Measurements from ENCODE around the gene C6orf120. TPM values are rescaled to one million over a fixed set of nuclear protein-coding genes. Genes with fewer than 3 reads are reported as not detected.

The C6orf120 gene
- total and polyA plus RNA-seq, 2 of the 13 experiments (the other 11 are each of a cell fraction or from before 2014, with no cell fraction given): 21.7 to 29.9 TPM

DNA sequence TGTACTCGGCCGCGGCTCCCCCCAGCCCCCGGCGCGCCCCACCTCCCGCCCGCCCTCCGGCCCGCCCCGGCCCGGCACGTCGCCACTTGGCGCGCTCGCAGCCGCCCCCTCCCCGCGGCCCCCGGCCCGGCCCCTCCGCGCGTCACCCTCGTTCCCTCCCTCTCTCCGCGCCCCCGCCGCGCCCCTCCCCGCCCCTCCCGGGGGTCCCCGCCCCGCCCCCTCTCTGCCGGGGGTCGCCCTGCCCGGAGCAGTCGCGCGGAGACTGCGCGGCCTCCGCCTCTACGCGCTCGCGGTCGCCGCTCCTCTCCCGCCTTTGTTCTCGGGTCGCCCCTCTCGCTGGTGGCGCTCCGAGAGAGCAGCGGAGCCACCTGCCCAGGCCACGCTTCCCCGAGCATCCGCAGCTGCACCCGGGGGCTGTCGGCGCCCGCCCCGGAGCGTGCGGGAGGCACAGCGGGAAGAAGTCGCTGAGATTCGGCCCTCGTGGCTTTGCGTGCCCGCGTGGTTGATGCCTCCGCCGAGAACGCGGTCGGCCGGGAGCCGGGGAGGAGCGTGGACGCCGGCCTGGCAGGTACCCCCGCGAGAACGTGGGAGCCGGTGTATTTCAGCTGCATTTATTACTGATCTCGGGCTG lies 22.7 kb downstream of the C6orf120 start, which contains the start of gene PHF10 (continued):
- TF ChIP-seq FOXO4 (CRISPR knock-in tag; conservative IDR thresholded peaks at IDR 0.05) (peak; percentile 99), ZNF17 (CRISPR knock-in tag; IDR thresholded peaks at IDR 0.05) (no peak), CREM (IDR thresholded peaks at IDR 0.05) (no peak), CREM (CRISPR knock-in tag; IDR thresholded peaks at IDR 0.05) (peak; percentile 20; the same call in 1 of the 2 replicates), MAZ (IDR thresholded peaks at IDR 0.05; ENCODE audit: borderline replicate concordance, low read depth, low read length) (no peak), MAZ (CRISPR knock-in tag; IDR thresholded peaks at IDR 0.05; ENCODE audit: low read depth) (peak; percentile 86), ZNF761 (CRISPR knock-in tag; conservative IDR thresholded peaks at IDR 0.05) (0 out of 2 replicates have a peak, but pooled peaks have one; percentile 58), NR2F6 (IDR thresholded peaks at IDR 0.05) (no peak), NR2F6 (CRISPR knock-in tag; IDR thresholded peaks at IDR 0.05) (no peak), WIZ (CRISPR knock-in tag; IDR thresholded peaks at IDR 0.05) (peak; percentile 76), KDM6A (CRISPR knock-in tag; IDR thresholded peaks at IDR 0.05; ENCODE audit: low read depth) (no peak), PCBP1 (IDR thresholded peaks at IDR 0.05; ENCODE audit: borderline replicate concordance, low read depth, low read length) (peak; percentile 49; the same call in 1 of the 2 replicates), RXRB (CRISPR knock-in tag; IDR thresholded peaks at IDR 0.05; ENCODE audit: borderline replicate concordance) (no peak), GATA4 (IDR thresholded peaks at IDR 0.05; ENCODE audit: borderline replicate concordance, low read depth) (no peak), BRCA1 (CRISPR knock-in tag; IDR thresholded peaks at IDR 0.05) (no peak; the same call in 1 of the 2 replicates), SOX5 (CRISPR knock-in tag; IDR thresholded peaks at IDR 0.05; ENCODE audit: borderline replicate concordance) (0 out of 2 replicates have a peak, but pooled peaks have one; percentile 7), SIX4 (CRISPR knock-in tag; IDR thresholded peaks at IDR 0.05) (0 out of 2 replicates have a peak, but pooled peaks have one; percentile 9), LCORL (IDR thresholded peaks at IDR 0.05) (no peak), LCORL (CRISPR knock-in tag; IDR thresholded peaks at IDR 0.05) (peak; percentile 88), ZC3H13 (CRISPR knock-in tag; IDR thresholded peaks at IDR 0.05) (peak; percentile 97), ZNF770 (CRISPR knock-in tag; IDR thresholded peaks at IDR 0.05) (peak; percentile 58; the same call in 1 of the 2 replicates), ZNF558 (CRISPR knock-in tag; IDR thresholded peaks at IDR 0.05; ENCODE audit: borderline replicate concordance) (no peak), ZNF577 (CRISPR knock-in tag; IDR thresholded peaks at IDR 0.05; ENCODE audit: borderline replicate concordance, low read depth) (no peak)
- TF ChIP-seq, protein P1, sequence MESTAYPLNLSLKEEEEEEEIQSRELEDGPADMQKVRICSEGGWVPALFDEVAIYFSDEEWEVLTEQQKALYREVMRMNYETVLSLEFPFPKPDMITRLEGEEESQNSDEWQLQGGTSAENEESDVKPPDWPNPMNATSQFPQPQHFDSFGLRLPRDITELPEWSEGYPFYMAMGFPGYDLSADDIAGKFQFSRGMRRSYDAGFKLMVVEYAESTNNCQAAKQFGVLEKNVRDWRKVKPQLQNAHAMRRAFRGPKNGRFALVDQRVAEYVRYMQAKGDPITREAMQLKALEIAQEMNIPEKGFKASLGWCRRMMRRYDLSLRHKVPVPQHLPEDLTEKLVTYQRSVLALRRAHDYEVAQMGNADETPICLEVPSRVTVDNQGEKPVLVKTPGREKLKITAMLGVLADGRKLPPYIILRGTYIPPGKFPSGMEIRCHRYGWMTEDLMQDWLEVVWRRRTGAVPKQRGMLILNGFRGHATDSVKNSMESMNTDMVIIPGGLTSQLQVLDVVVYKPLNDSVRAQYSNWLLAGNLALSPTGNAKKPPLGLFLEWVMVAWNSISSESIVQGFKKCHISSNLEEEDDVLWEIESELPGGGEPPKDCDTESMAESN (CRISPR knock-in tag; conservative IDR thresholded peaks at IDR 0.05): peak; percentile 94
- TF ChIP-seq, protein P2, sequence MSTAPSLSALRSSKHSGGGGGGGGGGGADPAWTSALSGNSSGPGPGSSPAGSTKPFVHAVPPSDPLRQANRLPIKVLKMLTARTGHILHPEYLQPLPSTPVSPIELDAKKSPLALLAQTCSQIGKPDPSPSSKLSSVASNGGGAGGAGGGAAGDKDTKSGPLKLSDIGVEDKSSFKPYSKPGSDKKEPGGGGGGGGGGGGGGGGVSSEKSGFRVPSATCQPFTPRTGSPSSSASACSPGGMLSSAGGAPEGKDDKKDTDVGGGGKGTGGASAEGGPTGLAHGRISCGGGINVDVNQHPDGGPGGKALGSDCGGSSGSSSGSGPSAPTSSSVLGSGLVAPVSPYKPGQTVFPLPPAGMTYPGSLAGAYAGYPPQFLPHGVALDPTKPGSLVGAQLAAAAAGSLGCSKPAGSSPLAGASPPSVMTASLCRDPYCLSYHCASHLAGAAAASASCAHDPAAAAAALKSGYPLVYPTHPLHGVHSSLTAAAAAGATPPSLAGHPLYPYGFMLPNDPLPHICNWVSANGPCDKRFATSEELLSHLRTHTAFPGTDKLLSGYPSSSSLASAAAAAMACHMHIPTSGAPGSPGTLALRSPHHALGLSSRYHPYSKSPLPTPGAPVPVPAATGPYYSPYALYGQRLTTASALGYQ (CRISPR knock-in tag; IDR thresholded peaks at IDR 0.05): peak; percentile 20
